Caco-2 (cell line): ENCODE results near the gene RASGRF1. TPM values are rescaled to one million over a fixed set of nuclear protein-coding genes. Genes with fewer than 3 reads are reported as not detected.

Source experiments
- BruUV-seq: library from RNA; stranded (reverse); fragments of 400-500 nt; replicated peaks from 2 replicates; lab custom pipeline; 2021; lab: Mats Ljungman, UMichigan
- CTCF ChIA-PET: fragments of 300-600 bp; sonication (Branson Sonifier 250); formaldehyde crosslinking; loops from one replicate; lab custom pipeline; 2022; ENCODE audit warnings: antibody characterized with exemption; lab: Charles Lee
- POLR2A ChIA-PET: fragments of 300-600 bp; sonication (Branson Sonifier 250); formaldehyde crosslinking; loops from one replicate; lab custom pipeline; 2022; ENCODE audit warnings: antibody characterized with exemption; lab: Charles Lee
- DNase-seq, 2 experiments: peaks; one replicate each; pipeline versions ENCODE4 v3.0.0 to v3.0.0-alpha.2; 2020 to 2022
- H3K27me3 ChIP-seq: replicated peaks from 2 replicates; pipeline ENCODE4 v1.6.0; 2011; ENCODE audit warnings: low read length; ENCODE audit not compliant: control insufficient read depth, insufficient read depth
- H3K36me3 ChIP-seq: 2 replicates; pipeline ENCODE4 v1.5.1; 2011; ENCODE audit warnings: low read length; ENCODE audit not compliant: control insufficient read depth, insufficient read depth
- H3K4me1 ChIP-seq: fragments of 250-450 bp; sonication (Bioruptor Pico); 2 replicates; pipeline ENCODE4 v1.5.1; 2020; ENCODE audit warnings: mild to moderate bottlenecking
- H3K4me3 ChIP-seq: 2 replicates; pipeline ENCODE4 v1.5.1; 2011; ENCODE audit warnings: low read depth, mild to moderate bottlenecking, control low read depth, low read length
- H3K9me3 ChIP-seq: fragments of 250-450 bp; sonication (Bioruptor Pico); 2 replicates; pipeline ENCODE4 v1.5.1; 2020; ENCODE audit warnings: mild to moderate bottlenecking, moderate library complexity
- H3K27ac Mint-ChIP-seq: one replicate; pipeline ENCODE4 v1.8.0; 2022; ENCODE audit warnings: mixed read lengths; ENCODE audit not compliant: unreplicated experiment
- H3K27me3 Mint-ChIP-seq: one replicate; pipeline ENCODE4 v1.8.0; 2022; ENCODE audit warnings: mixed read lengths; ENCODE audit not compliant: insufficient read depth, unreplicated experiment
- H3K36me3 Mint-ChIP-seq: one replicate; pipeline ENCODE4 v1.8.0; 2022; ENCODE audit warnings: mild to moderate bottlenecking, mixed read lengths; ENCODE audit not compliant: insufficient read depth, unreplicated experiment
- H3K4me1 Mint-ChIP-seq: one replicate; pipeline ENCODE4 v1.8.0; 2022; ENCODE audit warnings: low read depth, mixed read lengths; ENCODE audit not compliant: unreplicated experiment
- H3K4me3 Mint-ChIP-seq: one replicate; pipeline ENCODE4 v1.8.0; 2022; ENCODE audit warnings: mild to moderate bottlenecking, moderate library complexity, mixed read lengths; ENCODE audit not compliant: unreplicated experiment
- H3K9me3 Mint-ChIP-seq: one replicate; pipeline ENCODE4 v1.8.0; 2022; ENCODE audit warnings: mixed read lengths; ENCODE audit not compliant: unreplicated experiment
- CTCF ChIP-seq, 2 experiments: fragments of 200-600 bp in 1 of 2; IDR thresholded peaks; 1 replicate in 1 of 2; 2 replicates in 1 of 2; pipeline versions ENCODE4 v1.5.1 to v1.8.0; 2011 to 2022; ENCODE audit warnings: antibody characterized with exemption in 1 of 2, control low read depth in 1 of 2, inconsistent platforms in 1 of 2, low read depth in 1 of 2, low read length in 1 of 2, mild to moderate bottlenecking in 1 of 2, moderate library complexity in 1 of 2; ENCODE audit not compliant: insufficient read depth in 1 of 2, severe bottlenecking in 1 of 2, unreplicated experiment in 1 of 2
- intact Hi-C: fragments of 100-400 bp; cut with micrococcal nuclease; formaldehyde crosslinking; loops from one replicate; pipeline ENCODE4 v1.10.0; 2022; ENCODE audit not compliant: unreplicated experiment
- total RNA-seq: library from RNA; stranded (reverse); gene quantifications from 2 replicates; pipeline ENCODE4 v1.2.3, GENCODE V29; 2022

Gene RASGRF1
- total RNA-seq, 1 experiment from 2014 or later, result 0.57 TPM

GRCh38 chr15:79059081-79059572 is 31.5 kb downstream of the RASGRF1 start:
- no peaks in the 10 kb centered on the region for H3K4me1 ChIP-seq
- H3K9me3 ChIP-seq, result no peaks in the 10 kb centered on the region
- DNase-seq, result no peak
- BruUV-seq, result no TSS peak
- Mint-ChIP-seq H3K4me3 (no peak overlapping the region), H3K36me3 (no peaks in the 10 kb centered on the region), H3K27ac (no peak overlapping the region), H3K9me3 (no peaks in the 10 kb centered on the region), H3K4me1 (no peaks in the 10 kb centered on the region), H3K27me3 (peaks cover 5% of the 10 kb centered on the region)
- no peak for TF ChIP-seq CTCF (IDR thresholded peaks at IDR 0.05; ENCODE audit: insufficient read depth in 1 of 2, low read depth in 1 of 2, low read length in 1 of 2, severe bottlenecking in 1 of 2, unreplicated experiment in 1 of 2)
- intact Hi-C loops, result no loop called here
- no peaks in the 10 kb centered on the region for H3K27me3 ChIP-seq
- POLR2A ChIA-PET, result no interaction called here
- no peak overlapping the region for H3K4me3 ChIP-seq
- H3K36me3 ChIP-seq, result no peaks in the 10 kb centered on the region
- CTCF ChIA-PET, result no interaction called here

- intact Hi-C loops, result no loop called here
Observed at GRCh38 chr15:79058260-79058850, 32.2 kb downstream of the RASGRF1 start.

GRCh38 chr15:79057050-79057449 is 33.5 kb downstream of the RASGRF1 start:
- no peaks in the 10 kb centered on the region for H3K36me3 Mint-ChIP-seq
- no peaks in the 10 kb centered on the region for H3K27me3 ChIP-seq
- no peak overlapping the region for H3K4me3 Mint-ChIP-seq
- no peak for DNase-seq
- H3K36me3 ChIP-seq, result no peaks in the 10 kb centered on the region
- no peak for TF ChIP-seq CTCF (IDR thresholded peaks at IDR 0.05; ENCODE audit: insufficient read depth in 1 of 2, low read depth in 1 of 2, low read length in 1 of 2, severe bottlenecking in 1 of 2, unreplicated experiment in 1 of 2)
- H3K4me3 ChIP-seq, result no peak overlapping the region
- ChIA-PET POLR2A (interaction anchor here (0.6 kb wide), 1 partner anchor 34 kb away, joined by 5 read pairs; no protein-coding TSS in a partner anchor), CTCF (interaction anchor here (2.1 kb wide), 1 partner anchor 127 kb away, joined by 5 read pairs; no protein-coding TSS in a partner anchor)
- no peaks in the 10 kb centered on the region for H3K9me3 Mint-ChIP-seq
- no peaks in the 10 kb centered on the region for H3K9me3 ChIP-seq
- peaks cover 2% of the 10 kb centered on the region for H3K27me3 Mint-ChIP-seq
- BruUV-seq, result no TSS peak
- intact Hi-C loops, result no loop called here
- H3K27ac Mint-ChIP-seq, result no peak overlapping the region
- H3K4me1 Mint-ChIP-seq, result no peaks in the 10 kb centered on the region
- no peaks in the 10 kb centered on the region for H3K4me1 ChIP-seq

More at GRCh38 chr15:79058260-79058850, 32.2 kb downstream of the RASGRF1 start:
- Histone ChIP-seq H3K27me3 (no peaks in the 10 kb centered on the region), H3K4me3 (no peak overlapping the region), H3K9me3 (no peaks in the 10 kb centered on the region), H3K4me1 (no peaks in the 10 kb centered on the region), H3K36me3 (no peaks in the 10 kb centered on the region)
- H3K9me3 Mint-ChIP-seq, result no peaks in the 10 kb centered on the region
- DNase-seq, result no peak
- no TSS peak for BruUV-seq
- no peaks in the 10 kb centered on the region for H3K4me1 Mint-ChIP-seq
- H3K27ac Mint-ChIP-seq, result no peak overlapping the region
- TF ChIP-seq CTCF (IDR thresholded peaks at IDR 0.05; ENCODE audit: insufficient read depth in 1 of 2, low read depth in 1 of 2, low read length in 1 of 2, severe bottlenecking in 1 of 2, unreplicated experiment in 1 of 2), result no peak
- POLR2A ChIA-PET, result no interaction called here
- no peak overlapping the region for H3K4me3 Mint-ChIP-seq
- H3K36me3 Mint-ChIP-seq, result no peaks in the 10 kb centered on the region
- CTCF ChIA-PET, result no interaction called here
- peaks cover 5% of the 10 kb centered on the region for H3K27me3 Mint-ChIP-seq
